AG08396 (cell line): ENCODE measurements around the gene GPR151.
"Not testable (repeated sequence)": the region's sequence is repeated elsewhere in the genome, so short reads cannot be mapped to it uniquely, and the experiment has no call there.

Experiments
- DNase-seq: peaks from one replicate; pipeline ENCODE4 v3.0.0; 2012; ENCODE audit warnings: low spot score, mixed read lengths

Gene GPR151

GRCh38 chr5:146516151-146516475 is at the start of gene GPR151:
Gene GPR151 (minus strand): TSS chr5:146516190. CDS start chr5:146516113, 77 bp downstream.
- no peak for DNase-seq

- no peak for DNase-seq
These were observed 48.2 kb upstream of the GPR151 start for GRCh38 chr5:146564007-146564762.

GRCh38 chr5:146562461-146562860 is 46.5 kb upstream of the GPR151 start:
- no peak for DNase-seq

GRCh38 chr5:146561711-146562110 is 45.7 kb upstream of the GPR151 start:
- DNase-seq: no peak

GRCh38 chr5:146560205-146560812 is 44.3 kb upstream of the GPR151 start:
- DNase-seq: peak; percentile 22

DNA sequence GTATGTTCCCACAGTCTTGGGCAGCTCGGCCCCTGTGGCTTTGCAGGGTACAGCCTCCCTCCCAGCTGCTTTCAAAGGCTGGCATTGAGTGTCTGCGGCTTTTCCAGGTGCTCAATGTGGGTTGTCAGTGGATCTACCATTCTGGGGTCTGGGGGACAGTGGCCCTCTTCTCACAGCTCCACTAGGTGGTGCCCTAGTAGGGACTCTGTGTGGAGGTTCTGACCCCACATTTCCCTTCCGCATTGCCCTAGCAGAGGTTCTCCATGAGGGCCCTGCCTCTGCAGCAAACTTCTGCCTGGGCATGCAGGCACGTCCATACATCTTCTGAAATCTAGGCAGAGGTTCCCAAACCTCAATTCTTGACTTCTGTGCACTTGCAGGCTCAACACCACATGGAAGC is 40.9 kb upstream of the GPR151 start:
- not testable (repeated sequence) for DNase-seq

DNA sequence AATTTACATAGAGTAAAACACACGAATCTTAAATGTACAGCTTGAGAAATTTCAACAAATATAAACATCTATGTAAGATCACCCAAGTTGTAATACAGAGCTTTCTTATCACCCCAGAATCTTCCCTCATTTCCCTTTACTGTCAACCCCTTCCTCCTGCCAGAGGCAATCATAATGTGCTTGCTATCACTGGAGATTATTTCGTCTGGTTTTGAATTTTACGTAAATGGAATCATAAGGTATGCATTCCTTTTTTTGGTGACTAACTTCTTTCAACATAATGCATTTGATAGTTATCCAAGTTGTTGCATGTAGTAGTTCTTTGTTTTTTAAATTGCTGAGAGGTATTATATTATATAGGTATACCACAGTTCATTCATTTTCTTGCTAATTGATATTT is 37.5 kb upstream of the GPR151 start:
- DNase-seq: no peak

DNA sequence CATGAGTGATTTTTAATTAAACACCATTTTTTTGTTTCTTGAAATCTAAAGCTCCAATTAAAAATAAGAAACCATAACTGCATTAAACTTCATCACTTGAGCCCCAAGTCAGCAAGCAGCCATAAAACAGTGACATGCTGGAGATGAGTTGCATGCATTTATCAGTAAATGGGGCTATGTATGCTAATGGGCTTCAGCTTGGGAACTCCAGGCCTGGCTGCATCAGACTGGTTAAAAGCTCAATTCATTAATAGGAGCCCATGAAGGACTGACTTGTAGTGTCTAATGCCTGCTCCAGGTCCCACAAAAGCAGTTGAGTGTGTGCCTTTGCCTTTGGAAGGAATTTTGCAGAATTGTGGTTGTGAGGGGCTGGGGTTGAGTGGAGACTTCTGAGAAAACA is 33.6 kb upstream of the GPR151 start:
- DNase-seq: no peak

- no peak for DNase-seq
These were observed 32.9 kb upstream of the GPR151 start for GRCh38 chr5:146548781-146549449.

- no peak for DNase-seq
These were observed 28.2 kb upstream of the GPR151 start for GRCh38 chr5:146544232-146544631.

DNA sequence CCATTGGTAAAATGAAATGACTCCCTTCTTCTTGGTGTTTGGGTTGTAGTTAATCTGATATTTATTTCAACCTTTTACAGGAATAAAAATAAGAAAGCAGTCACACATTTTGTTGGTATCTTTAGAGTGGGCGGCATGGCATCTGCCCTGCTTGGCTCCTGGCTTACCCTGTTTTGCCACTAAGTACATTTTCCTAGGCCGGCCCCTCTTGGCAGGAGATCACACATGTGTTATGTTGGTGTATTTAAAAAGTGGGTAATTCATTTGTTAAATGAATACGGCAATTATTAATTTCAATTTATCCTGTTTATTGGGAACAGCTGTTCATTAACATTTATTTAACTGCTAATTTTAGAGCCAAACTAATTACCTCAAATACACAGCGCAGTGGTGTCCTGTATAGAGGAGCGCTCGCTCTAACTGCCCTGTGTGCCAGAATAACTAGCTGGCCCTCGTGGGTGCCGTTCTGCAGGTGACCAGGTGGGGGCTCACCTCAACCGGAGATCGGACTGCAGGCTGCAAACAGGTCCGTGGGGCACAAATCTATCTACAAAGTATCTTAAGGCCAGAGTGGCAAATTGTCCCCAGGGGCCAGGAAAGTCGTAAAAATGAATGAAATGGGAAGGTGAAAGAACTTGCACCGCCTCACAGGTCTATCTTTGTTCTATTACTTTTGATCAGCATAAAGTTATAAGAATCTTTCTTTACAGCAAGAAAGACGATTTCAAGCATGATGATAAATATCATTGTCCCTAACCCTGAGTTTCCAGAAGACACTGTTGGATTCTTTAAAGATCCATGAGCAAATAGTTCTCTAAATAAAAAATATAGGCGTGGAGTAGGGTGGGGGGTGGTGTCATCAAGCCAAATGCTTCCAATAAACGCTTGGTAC is 26.2 kb upstream of the GPR151 start:
- DNase-seq: peak; percentile 67

DNA sequence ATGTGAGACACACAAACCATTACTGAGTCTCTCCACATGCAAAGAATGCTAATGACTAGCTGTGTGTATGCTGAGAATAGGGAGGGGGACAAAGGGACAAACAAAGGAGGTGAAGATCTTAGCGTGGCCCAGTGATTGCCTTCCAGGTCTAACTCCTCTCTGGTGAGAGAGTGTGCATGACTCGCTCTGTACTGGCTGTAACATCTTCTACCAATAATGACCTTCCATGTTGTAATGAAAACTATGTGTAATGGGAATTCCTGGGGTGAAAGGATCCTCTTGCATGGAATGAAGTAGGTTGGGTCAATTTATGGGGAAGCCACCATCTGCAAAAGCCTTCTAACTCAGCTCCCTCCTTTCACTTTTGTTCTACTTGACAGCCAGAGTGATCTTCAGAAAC is 24.4 kb upstream of the GPR151 start:
- no peak for DNase-seq

DNA sequence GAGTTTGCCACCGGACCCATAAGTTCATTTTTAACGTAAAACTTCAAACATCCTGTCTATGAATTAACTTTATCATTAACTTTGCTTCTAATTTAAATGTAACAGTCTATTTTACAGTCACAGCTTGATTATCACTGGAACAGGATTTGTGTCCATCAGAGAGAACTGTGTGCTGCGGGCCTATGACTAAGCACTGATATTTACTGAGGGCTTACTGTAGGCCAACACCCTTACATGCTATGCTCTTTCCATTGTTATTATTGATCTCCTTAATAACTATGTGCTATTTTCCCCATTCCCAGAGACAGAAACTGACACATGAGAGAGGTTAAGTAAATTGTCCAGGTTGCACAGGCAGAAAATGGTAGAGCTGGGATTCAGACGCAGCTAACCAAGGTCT is 24.0 kb upstream of the GPR151 start:
- no peak for DNase-seq

GRCh38 chr5:146538432-146538831 is 22.4 kb upstream of the GPR151 start:
- no peak for DNase-seq

GRCh38 chr5:146533882-146534281 is 17.9 kb upstream of the GPR151 start:
- DNase-seq: no peak

DNA sequence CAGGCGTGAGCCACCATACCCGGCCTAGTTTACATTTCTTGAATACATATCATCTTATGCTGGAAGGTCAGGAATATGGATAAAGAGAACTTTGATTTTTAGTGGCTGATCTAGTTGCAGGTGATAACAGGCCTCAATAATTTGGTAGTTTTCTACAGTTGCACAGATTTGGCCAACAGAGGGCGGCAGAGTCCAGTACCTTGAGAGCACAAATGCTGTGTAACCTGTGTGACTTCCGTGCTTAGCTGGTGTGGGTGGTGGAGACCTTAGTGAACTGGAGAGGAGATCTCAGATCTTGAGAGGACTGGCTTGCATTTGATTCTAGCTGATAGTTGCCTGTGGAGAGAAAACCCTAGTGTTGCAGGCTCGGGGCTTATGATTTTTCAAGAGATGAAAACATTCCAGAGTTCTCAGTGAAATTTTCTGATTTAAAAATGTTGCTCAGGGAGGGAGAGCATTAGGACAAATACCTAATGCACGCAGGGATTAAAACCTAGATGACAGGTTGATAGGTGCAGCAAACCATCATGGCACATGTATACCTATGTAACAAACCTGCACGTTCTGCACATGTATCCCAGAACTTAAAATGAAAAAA is 17.4 kb upstream of the GPR151 start:
- DNase-seq: peak; percentile 53

- DNase-seq: no peak
These were observed 14.0 kb upstream of the GPR151 start for GRCh38 chr5:146529984-146530383.

GRCh38 chr5:146528236-146528635 is 12.2 kb upstream of the GPR151 start:
- no peak for DNase-seq

GRCh38 chr5:146527785-146528184 is 11.8 kb upstream of the GPR151 start:
- no peak for DNase-seq

DNA sequence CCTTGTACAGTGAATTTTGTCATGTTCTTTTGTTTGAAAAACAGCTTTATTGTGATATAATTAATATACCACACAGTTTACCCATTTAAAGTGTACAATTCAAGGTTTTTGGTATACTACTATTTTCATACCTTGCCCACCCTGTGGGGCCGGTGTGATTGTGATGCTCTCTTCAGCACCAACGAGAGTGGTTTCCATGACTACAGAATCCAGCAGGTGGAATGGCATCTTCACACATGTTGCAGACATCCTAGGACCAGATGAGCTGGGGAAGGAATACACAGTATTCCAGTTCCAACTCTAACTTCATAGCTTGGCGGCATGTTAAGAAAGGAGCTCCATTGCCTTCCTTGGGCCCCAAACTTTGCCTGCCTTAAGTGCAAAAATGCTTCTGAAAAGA is 7.7 kb upstream of the GPR151 start:
- DNase-seq: no peak

DNA sequence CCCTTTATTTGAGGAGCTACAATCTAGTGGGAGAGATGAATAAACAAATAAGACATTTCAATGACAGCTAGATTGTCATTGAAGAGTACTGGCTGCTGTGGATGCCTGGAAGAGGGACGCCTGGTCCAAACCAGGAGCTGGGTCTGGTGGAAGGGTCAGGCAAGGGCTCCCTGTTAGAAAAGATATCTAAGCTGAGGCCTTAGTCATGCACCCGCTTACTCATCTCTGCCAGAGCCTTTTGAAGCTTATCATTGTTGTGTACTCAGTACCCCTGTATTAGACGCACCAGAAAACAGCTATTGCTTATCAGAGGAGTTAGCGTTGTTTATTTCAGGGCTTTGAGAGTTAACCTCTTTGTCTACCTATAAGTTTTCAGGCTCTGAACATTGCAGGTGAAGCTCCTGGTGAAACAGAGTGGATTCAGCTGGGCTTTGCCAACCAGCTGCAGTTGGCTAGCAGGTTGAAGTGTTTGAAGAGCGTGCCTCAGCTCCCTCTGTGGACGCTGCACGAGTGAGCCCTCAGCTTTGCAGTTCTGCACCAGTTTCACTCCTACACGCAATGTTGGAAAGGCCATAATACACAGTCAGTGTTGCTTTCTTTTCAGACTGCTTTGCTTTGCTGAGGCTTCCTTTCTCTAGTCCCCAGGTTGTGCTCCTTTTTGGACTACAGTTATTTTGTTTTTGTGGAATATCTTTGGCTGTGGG is 5.6 kb upstream of the GPR151 start:
- DNase-seq: no peak
